Measurements from ENCODE around the gene TNFRSF1B. TPM values are rescaled to one million over a fixed set of nuclear protein-coding genes. Genes with fewer than 3 reads are reported as not detected.

Gene TNFRSF1B
- total and polyA plus RNA-seq, 9 of the 15 experiments (the other 6 are each of a cell fraction or from before 2014, with no cell fraction given) = 8.8 to 91.3 (median 36.0) TPM

DNA sequence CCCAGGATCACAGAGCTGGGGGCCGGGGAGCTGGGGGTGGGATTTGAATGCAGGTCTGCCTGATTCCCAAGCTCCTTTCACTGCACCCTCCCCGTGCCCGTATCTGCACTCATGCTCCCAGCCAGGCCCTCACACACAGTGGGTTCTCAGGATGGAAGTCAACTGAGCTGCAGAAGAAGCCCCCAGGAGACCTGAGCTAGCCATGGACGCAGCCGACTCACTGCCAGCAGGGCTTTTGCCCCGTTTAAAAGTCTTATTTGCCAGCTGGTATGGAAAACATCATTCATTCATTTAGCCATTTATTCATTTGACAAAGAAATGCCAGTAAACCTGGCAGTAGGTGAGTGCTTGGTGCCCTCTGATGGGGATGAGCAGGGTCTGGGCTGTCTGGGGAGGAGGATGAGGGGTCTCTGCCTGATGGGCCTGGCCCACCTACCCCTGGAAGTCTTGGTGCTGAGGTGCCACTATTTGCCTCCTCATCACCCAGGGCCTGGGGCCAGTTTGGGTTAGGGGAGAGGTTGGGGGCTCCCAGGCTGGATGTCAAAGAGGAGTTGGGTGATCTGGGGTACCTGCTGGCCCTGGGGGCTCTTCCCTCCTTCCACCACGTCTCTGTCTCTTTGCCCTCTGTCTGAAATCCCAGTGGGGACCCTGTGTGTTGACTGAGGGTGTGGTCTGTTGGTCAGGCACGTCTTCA lies 2.8 kb downstream of the TNFRSF1B start:
- H3K9ac ChIP-seq (ENCODE audit: insufficient read depth in 1 of 2, low read depth in 2 of 2, low read length in 2 of 2) = peak overlapping the region in 1 of 2 experiments; percentile 32; a peak in 1 of 4 replicates
- ATAC-seq (no peak), DNase-seq (ENCODE audit: extremely low read depth in 1 of 4, low spot score in 3 of 4) (no peak), FAIRE-seq (no peak)
- H3K27me3 ChIP-seq (ENCODE audit: control insufficient read depth in 2 of 2, insufficient read depth in 2 of 2, low read length in 2 of 2) = no peaks in the 10 kb centered on the region
- intact Hi-C loops (cut with micrococcal nuclease) = no loop called here
- TF ChIP-seq ZNF24 (IDR thresholded peaks at IDR 0.05) (peak; percentile 16; the same call in 1 of the 2 replicates), TEAD1 (CRISPR knock-in tag; IDR thresholded peaks at IDR 0.05) (no peak)
- H3K36me3 ChIP-seq (ENCODE audit: control insufficient read depth, insufficient read depth, low read length) = peaks cover 17% of the 10 kb centered on the region; the same call in 2 of the 3 replicates
- no peak overlapping the region for H3K27ac ChIP-seq (ENCODE audit: extremely low read depth, low read depth, low read length)
- H3K9me1 ChIP-seq (ENCODE audit: control insufficient read depth, insufficient read depth, low read length) = no peaks in the 10 kb centered on the region
- H3K4me3 ChIP-seq = no peak overlapping the region
- ChIA-PET CTCF (ENCODE audit: low intra/inter-chr PET ratio) (interaction anchor here (0.6 kb wide), 1 partner anchor 46 kb away, joined by 3 read pairs; no protein-coding TSS in a partner anchor), POLR2A (interaction anchor here (0.6 to 2.1 kb wide), 6 partner anchors 10 to 66 kb away, joined by 3 to 18 read pairs (median 4); no protein-coding TSS in a partner anchor)
- peaks cover 41 to 42% of the 10 kb centered on the region in 2 experiments for H3K4me1 ChIP-seq (replicated peaks in 1 of 2; ENCODE audit: control insufficient read depth in 2 of 2, insufficient read depth in 2 of 2, low read length in 2 of 2)
- no peak overlapping the region for H3K4me2 ChIP-seq (ENCODE audit: insufficient read depth, low read length)
- in situ Hi-C loops (cut with MboI) = no loop called here
- H3K9me3 ChIP-seq (replicated peaks; ENCODE audit: control insufficient read depth, insufficient read depth, low read depth, low read length) = no peaks in the 10 kb centered on the region
- 80% methylated on average over 8 of the region's 8 CpGs for WGBS (ENCODE audit: insufficient coverage, low coverage, missing lambda C conversion rate)
- no peak overlapping the region for H2AFZ ChIP-seq (ENCODE audit: low read depth, low read length)
- peaks cover 24% of the 10 kb centered on the region for H4K20me1 ChIP-seq (replicated peaks; ENCODE audit: control insufficient read depth, insufficient read depth, low read length)
- peaks cover 71% of the 10 kb centered on the region for H3K79me2 ChIP-seq (ENCODE audit: control insufficient read depth, insufficient read depth, low read length)
- BruUV-seq (replicated peaks) = no TSS peak

DNA sequence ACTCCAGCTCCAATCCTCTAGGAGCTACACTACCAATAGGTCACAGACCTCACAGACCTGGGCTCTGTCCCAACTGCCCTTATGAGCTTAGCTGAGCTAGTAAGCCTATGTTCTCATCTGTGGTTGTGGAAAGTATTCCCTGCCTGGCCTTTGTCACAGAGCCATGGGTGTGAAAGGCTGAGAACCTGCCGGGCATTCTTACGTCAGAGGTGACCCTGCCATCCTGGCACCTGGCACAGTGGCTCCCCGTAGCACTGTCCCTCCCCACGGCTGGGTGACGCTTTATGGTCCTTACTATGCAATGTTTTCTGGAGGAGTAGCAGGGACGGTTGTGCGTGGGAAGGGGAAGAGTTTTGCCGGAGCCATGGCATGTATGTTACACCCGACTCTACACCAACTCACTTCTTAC lies 3.5 kb downstream of the TNFRSF1B start:
- no peak for DNase-seq (ENCODE audit: extremely low read depth in 1 of 4, low spot score in 3 of 4)
- no peak for FAIRE-seq
- no peak overlapping the region for H2AFZ ChIP-seq (ENCODE audit: low read depth, low read length)
- peaks cover 17% of the 10 kb centered on the region; the same call in 2 of the 3 replicates for H3K36me3 ChIP-seq (ENCODE audit: control insufficient read depth, insufficient read depth, low read length)
- peaks cover 77% of the 10 kb centered on the region for H3K79me2 ChIP-seq (ENCODE audit: control insufficient read depth, insufficient read depth, low read length)
- ChIA-PET CTCF (ENCODE audit: low intra/inter-chr PET ratio) (no interaction called here), POLR2A (interaction anchor here (1.2 kb wide), 1 partner anchor 48 kb away, joined by 7 read pairs; no protein-coding TSS in a partner anchor)
- peak overlapping the region in 1 of 2 experiments; percentile 61; a peak in 1 of 4 replicates for H3K9ac ChIP-seq (ENCODE audit: insufficient read depth in 1 of 2, low read depth in 2 of 2, low read length in 2 of 2)
- no peaks in the 10 kb centered on the region for H3K27me3 ChIP-seq (ENCODE audit: control insufficient read depth in 2 of 2, insufficient read depth in 2 of 2, low read length in 2 of 2)
- peaks cover under 1% of the 10 kb centered on the region for H3K9me1 ChIP-seq (ENCODE audit: control insufficient read depth, insufficient read depth, low read length)
- no peaks in the 10 kb centered on the region for H3K9me3 ChIP-seq (replicated peaks; ENCODE audit: control insufficient read depth, insufficient read depth, low read depth, low read length)
- BruUV-seq (replicated peaks) = no TSS peak
- no peak overlapping the region for H3K4me2 ChIP-seq (ENCODE audit: insufficient read depth, low read length)
- intact Hi-C loops (cut with micrococcal nuclease) (no loop called here), in situ Hi-C loops (cut with MboI) (no loop called here)
- TF ChIP-seq SMAD1 (IDR thresholded peaks at IDR 0.05; ENCODE audit: low read depth, low read length, partially characterized antibody) = no peak
- no peak for TF ChIP-seq PTTG1 (tag; IDR thresholded peaks at IDR 0.05; ENCODE audit: low read depth)
- peaks cover 31% of the 10 kb centered on the region for H4K20me1 ChIP-seq (replicated peaks; ENCODE audit: control insufficient read depth, insufficient read depth, low read length)
- no peak for ATAC-seq
- WGBS (ENCODE audit: insufficient coverage, low coverage, missing lambda C conversion rate) = 92% methylated on average over 9 of the region's 9 CpGs
- no peak overlapping the region for H3K4me3 ChIP-seq
- H3K4me1 ChIP-seq (replicated peaks in 1 of 2; ENCODE audit: control insufficient read depth in 2 of 2, insufficient read depth in 2 of 2, low read length in 2 of 2) = peaks cover 48 to 49% of the 10 kb centered on the region in 2 experiments
- no peak overlapping the region for H3K27ac ChIP-seq (ENCODE audit: extremely low read depth, low read depth, low read length)
